Right hindlimb (tissue), 1 donor: ENCODE results near the gene PEA15.
A peak's percentile ranks its signal among the peaks of the same experiment; 100 is the strongest.

Experiments used
- DNase-seq: peaks from one replicate; pipeline ENCODE4 v3.0.0-alpha.2; 2018

Gene PEA15

GRCh38 chr1:160244209-160244608 lies 39.0 kb downstream of the PEA15 start:
- no peak for DNase-seq

GRCh38 chr1:160245434-160245833 lies 40.2 kb downstream of the PEA15 start:
- DNase-seq: no peak

DNA sequence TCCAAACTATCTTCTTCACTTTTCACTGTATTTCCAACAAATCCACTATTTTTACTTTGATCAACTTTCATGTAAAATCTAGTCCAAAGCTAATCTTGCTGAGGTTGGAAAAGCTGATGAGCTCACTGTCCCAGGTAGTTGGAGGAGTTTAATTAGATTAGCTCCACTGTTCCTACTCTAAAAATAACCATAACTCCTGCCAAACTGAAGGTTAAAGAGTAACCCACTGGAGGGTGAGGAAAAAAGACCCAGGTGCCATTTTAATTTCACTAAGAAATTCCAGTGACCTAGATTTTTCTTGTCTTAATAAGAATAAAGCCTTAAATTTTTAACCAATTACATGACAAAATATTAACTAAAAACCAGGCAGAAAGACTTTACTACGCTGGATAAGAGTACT lies 41.9 kb downstream of the PEA15 start:
- no peak for DNase-seq

- no peak for DNase-seq
Measured at GRCh38 chr1:160251011-160251410, 45.8 kb downstream of the PEA15 start.

GRCh38 chr1:160251687-160252526 lies 46.7 kb downstream of the PEA15 start:
- peak; percentile 78 for DNase-seq

GRCh38 chr1:160255781-160256300 lies 50.7 kb downstream of the PEA15 start:
- DNase-seq: no peak

- no peak for DNase-seq
Measured at GRCh38 chr1:160256396-160257046, 51.3 kb downstream of the PEA15 start.

DNA sequence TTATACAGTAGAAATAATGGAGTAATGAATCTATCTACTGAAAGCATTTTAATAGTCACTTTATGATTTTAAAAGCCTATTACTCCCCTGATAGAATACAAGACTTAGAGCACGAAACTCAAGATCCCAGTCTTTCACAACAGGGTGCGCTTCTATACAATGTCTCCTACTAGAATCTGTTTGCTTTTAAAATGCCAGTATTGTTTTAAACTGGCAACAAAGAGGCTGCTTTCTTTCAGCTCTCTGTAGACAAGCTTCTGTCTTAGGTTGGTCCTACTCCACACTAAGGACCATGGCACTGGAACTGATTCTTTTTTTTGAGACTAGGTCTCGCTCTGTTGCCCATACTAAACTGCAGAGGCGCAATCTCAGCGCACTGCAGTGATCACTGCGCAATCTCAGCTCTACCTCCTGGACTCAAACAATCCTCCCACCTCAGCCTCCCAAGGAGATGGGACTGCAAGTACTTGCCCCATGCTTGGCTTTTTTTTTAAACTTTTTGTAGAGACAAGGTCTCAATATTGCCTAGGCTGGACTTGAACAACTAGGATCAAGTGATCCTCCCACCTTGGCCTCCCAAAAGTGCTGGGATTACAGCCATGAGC lies 52.3 kb downstream of the PEA15 start:
- no peak for DNase-seq

DNA sequence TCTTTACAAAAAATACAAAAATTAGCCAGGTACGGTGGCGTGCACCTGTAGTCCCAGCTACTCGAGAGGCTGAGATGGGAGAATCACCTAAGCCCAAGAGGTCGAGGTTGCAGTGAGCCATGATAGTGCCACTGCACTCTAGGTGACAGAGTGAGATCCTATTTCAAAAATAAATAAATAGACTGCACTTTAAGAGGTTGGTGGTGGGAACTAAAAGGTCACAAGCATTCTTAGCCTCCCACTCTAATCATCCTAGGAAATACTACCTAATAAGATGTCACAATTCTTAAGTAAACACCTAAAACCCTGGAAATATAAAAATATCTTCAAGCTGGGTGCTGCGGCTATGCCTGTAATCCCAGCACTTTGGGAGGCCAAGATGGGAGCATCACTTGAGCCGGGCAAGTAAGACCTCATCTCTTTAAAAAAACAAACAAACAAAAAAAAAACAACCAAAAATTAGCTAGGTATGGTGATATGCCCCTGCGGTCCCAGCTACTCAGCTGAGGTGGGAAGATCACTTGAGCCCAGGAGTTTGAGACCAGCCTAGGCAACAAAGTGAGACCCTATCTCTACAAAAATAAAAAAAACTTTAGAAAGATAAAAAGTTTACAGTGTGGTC lies 53.1 kb downstream of the PEA15 start:
- DNase-seq: no peak

DNA sequence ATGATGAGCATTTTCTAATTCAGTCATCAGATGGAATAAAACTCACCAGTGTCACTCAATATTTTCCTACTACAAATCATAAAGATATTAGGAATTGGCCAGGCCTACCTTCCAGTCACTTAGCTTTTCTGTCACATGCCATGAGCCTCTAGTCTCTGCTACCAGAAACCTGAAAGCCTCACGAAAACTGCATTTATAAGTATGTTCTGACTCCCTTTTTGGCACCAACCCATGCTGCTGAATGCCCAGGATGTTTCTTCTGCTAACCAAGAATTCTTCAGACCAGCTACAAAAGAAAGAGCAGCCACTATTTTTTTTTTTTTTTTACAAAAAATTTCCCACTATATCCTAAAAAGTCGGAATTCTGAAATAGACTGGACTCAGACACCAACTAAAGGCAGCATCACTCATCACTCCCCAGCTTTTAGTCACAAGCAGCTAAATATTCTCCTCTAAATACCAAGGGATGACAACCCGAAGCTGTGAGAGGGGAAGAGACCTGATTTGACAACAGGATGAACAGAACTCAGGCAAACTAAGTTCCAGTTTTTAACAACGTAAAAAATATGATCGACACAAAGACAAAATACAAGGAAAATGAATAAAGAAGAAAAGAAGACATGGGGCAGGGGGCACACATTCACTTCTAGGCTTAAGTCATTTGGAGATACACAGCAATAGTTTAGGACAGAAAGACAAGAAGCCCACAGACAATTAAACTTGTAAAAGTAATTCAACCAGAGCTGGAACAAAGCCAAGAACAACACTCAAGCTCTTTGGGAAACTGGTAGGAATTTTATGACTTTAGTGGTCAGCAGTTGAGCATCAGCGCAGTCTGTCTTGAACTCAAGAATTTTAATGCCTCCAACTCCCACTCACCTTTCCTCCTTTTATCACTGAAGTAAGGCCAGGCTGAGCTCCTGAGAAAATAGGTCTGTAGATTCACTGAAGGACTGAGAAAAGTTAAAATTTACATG lies 55.5 kb downstream of the PEA15 start:
- DNase-seq: no peak

- DNase-seq: peak; percentile 47
Measured at GRCh38 chr1:160261556-160261892, 56.3 kb downstream of the PEA15 start.

DNA sequence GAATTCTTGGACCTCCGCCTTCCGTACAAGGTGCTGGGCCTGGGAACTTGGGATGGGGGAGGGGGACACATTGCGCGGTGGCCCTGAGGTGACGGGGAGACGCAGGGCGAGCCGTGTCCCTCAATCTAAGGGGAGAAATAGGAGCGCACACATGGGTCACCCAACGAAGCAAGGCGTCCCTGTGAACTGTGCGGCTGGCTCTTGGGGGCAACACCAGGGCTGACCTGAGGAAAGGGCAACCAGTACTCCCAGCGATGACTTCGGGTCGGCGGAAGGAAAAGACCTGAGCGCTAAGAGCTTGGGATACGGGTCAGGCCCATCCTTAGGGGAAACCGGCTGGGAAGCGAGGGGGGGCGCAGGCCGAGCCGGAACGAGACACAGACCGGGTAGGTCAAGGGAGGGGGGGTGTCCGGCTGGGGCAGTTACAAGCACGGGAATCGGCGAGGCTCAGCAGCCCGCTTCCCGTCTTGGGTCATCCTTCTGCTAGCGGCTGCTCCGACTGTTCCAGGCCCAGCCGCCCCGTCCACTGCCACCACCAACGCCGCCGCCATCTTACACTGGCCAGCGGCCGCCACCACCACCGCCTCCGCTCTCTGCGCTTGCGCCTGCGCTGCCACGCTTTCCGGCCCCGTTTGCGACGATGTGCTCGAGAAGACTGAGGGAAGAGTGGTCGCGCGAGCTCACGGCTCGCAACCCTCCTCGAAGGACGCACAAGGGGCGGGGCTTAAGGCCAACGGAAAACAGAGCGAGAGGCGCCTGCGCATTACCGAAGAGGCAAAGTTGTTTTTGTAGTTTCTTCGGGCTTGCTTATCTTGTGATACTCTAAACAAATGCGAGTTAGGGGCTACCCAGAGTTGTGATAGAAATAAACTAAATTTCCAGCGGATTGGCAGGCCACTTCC lies 57.0 kb downstream of the PEA15 start, which contains the start of gene DCAF8:
Gene DCAF8, minus strand, starts transcription at position 657 of the 902 bp plus-strand sequence. CDS start 18,541 bp downstream, outside the sequence.
- peak; percentile 99 for DNase-seq

- no peak for DNase-seq
Measured at GRCh38 chr1:160264795-160265307, 59.7 kb downstream of the PEA15 start.
